Erythroblast (primary cell): ENCODE data around the gene MRPL12.

Experiments used
- GATA1 ChIP-seq: IDR thresholded peaks from 2 replicates; pipeline ENCODE4 v1.6.1; 2011; ENCODE audit warnings: low read depth, mild to moderate bottlenecking, control low read depth, low read length, moderate library complexity
- POLR2A ChIP-seq: IDR thresholded peaks from 2 replicates; pipeline ENCODE4 v1.6.1; 2011; ENCODE audit warnings: mild to moderate bottlenecking, low read length

DNA sequence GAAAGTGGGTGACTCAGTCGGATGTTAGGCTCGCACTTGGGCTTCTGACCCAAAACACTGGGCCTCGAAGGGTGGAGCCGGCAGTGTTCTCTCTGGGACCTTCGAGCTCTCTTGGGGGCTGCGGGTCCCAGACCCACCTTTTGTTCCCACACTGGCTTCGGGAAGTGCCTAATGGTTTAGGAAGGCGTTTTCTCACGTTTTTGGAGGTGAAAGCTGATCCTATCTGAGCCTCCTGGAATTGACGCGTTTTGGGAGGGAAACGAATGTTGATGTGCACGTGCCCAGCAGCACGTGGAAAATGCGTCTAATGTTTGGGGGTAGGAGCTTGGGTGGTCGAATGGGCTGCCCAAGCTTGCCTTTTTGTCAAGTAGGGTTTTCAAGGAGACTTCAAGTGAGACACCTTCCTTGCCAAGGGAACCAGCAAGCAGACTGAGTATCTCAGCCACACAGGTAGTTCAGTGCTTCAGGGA, 18.7 kb upstream of the MRPL12 start:
- no peak for TF ChIP-seq POLR2A
- TF ChIP-seq GATA1, result no peak
